T-helper 9 cell (primary cell): ENCODE measurements around the gene SARDH.

Experiments
- DNase-seq: peaks from one replicate; pipeline ENCODE4 v3.0.0-alpha.2; 2020

The SARDH gene

GRCh38 chr9:133701981-133702797, 36.0 kb downstream of the SARDH start:
- peak; percentile 59 for DNase-seq

GRCh38 chr9:133701321-133701980, 36.7 kb downstream of the SARDH start:
- DNase-seq, result peak; percentile 42

- no peak for DNase-seq
Measured at GRCh38 chr9:133700819-133701320, 37.3 kb downstream of the SARDH start.

GRCh38 chr9:133699546-133699945, 38.6 kb downstream of the SARDH start:
- no peak for DNase-seq

- DNase-seq, result no peak
Measured at GRCh38 chr9:133696071-133696472, 42.1 kb downstream of the SARDH start.

- DNase-seq, result no peak
Measured at GRCh38 chr9:133694686-133695085, 43.5 kb downstream of the SARDH start.

GRCh38 chr9:133693703-133694529, 44.2 kb downstream of the SARDH start:
- no peak for DNase-seq

- no peak for DNase-seq
Measured at GRCh38 chr9:133693116-133693515, 45.0 kb downstream of the SARDH start.

- no peak for DNase-seq
Measured at GRCh38 chr9:133692364-133692985, 45.7 kb downstream of the SARDH start.

GRCh38 chr9:133691626-133692363, 46.4 kb downstream of the SARDH start:
- DNase-seq, result no peak

- DNase-seq, result no peak
Measured at GRCh38 chr9:133691191-133691590, 47.0 kb downstream of the SARDH start.

DNA sequence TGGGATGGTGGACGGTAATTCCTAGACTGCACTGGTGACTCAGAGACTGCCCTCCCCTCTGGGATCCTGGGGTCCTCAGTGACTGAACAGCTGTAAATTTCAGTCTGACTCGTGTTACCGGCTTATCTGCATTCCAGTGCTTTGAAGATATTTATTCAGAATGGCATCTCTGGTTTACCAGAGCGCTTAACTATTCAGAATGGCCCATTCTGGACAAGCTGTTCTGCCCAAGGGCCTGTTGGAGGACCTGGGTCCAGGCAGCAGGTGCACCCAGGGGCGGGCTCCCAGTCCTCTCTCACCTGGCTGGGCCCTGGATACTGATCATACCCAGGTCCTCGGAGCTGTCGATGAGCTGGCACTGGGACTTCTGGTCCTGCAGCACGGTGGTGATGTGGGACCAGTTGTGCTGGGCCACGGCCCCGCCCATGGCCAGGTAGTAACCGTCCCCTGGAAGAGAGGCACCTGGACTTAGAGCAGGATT, 48.0 kb downstream of the SARDH start:
- no peak for DNase-seq

GRCh38 chr9:133689151-133689763, 48.9 kb downstream of the SARDH start:
- DNase-seq, result no peak

DNA sequence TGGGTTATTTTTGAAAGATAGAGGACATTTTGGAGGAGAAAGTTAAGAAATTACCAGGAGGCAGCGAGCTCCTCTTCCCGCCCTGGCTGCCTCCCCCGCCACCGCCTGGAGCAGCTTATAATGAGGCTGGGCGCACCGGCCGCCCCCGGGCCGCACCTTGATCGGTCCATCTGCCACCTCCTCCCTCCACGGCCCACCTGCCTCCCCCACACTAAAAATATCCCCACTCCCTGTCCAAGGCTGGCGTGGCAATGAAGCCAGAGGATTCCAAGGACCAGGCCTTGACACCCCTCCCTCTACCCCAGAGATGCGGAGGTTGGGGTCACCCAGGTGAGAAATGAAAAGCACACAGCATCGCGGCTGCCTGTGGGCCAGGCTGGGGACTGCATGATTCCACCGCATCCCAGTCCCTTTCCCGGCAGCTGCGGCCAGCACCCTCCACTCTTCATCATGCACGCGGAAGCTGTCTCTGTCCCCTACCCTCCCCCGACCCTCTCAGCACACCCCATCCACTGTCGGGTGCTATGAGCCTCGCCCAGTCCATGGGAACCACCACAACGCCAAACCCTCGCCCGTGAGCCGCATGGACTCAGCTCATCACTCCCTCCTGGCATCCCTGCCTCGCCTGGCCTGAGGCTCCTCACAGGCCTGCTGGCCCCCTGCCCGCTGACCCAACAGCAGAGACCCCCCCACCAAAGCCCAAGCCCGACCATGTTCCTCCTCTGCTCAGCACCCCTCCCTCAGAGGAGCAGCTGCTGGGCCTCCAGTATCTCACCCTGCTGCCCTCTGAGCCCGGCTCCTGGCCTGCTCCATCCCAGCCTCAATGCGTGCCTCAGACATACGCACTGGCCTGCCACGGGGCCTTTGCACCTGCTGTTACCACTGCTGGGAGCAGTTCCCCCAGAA, 50.0 kb downstream of the SARDH start:
- no peak for DNase-seq

DNA sequence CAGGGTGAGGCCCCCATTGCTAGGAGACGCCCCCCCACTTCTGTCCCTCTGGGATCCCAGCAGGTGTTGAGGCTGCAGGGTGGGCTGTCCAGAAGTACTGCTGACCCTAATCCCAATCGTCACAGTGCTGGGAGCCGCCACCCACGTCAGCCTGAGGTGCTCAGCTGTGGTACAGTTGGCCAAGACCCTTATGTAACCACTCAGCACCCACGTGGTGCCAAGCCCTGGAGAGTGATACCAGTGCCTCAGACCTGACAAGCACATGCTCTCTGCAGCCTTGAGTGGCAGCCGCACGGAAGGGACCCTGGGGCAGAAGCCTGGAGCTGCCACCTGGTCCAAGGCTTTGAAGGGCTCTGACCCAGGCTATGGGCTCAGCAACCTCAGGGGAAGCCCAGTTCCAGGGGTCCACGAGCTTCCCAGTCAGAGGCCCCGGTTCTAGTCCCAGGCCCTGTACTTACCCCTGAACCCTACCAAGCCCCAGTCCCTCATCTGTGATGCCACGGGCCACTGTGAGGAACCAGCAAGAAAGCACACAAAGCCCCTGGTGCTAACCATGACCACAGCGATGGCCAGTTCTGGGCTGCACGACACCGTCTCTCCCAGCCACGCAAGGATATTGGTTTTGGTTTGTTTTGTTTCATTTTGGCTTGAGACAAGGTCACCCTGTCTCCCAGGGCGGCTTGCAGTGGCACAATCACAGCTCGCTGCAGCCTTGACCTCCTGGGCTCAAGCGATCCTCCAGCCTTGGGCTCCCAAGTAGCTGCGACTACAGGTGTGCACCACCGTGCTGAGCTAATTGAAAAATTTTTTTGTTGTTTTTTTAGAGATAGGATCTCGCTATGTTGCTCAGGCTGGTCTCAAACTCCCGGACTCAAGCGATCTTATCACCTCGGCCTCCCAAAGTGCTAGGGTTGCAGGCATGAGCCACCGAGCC, 51.2 kb downstream of the SARDH start:
- no peak for DNase-seq

DNA sequence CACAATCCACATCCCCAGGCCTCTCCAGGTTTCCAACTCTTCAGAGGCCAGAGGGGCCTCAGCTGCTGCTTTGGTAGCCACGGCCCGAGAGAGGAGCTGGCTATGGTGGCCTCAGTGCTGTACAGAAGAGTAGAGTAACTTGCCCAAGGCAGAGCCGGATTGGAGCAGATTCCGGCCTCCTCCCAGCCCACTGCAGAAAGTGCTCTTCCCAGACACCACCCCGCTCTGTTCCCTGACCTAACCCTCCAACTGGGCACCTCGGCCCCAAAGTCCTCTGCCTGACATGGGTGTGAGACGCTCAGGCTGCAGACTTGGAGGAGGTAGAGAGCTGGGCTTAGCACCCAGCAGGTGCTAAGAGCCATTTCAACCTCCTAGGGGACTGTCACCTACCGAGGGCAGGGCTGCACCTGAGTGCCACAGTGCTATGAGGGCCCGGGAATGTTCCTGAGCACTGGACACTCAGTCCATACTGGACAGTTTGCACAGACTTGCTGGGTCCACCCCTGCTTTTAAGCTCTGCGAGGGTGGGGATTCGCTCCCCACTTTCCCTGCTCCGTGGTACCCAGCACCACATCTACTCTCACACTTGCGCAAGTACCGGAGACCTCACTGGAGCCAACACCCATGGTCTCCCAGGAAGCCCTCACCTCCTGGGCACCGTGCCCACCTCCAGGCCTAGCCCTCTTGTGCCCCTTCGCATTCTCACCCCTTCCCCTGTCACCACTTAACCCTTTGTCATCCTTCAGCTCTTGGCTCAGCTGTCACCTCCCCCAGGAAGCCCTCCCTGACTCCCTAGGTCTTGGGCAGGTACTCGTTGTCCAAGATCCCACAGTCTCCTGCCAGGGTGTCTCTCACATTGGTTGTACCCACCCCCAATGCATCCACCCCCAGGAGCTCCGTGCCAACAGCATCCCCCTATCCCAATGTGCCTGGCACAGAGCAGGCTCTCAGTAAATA, 52.2 kb downstream of the SARDH start:
- DNase-seq, result no peak

DNA sequence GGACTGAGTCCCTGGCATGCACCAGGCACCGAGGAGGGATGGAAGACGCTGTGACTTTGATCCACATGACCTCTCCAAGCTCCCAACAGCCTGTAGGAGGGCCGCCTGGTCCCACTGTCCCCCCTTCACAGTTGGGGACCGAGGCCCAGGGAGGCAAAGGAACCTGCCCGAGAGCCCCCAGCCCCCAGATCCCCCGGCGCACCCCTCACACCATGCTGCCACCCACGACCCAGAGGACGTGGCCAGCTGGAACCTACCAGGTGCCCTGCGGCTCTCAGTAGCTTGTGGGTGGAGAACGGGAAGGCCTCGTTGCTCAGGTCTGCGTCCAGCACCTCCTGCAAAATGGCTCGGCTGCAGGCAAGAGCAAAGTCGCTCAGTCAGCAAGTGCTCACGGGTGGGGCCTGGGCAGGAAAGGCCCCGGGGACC, 53.2 kb downstream of the SARDH start:
- DNase-seq, result no peak
